ENCODE measurements around the gene UBALD1.

GRCh38 chr16:4602331-4602730 lies 12.4 kb downstream of the UBALD1 start:
- TF ChIP-seq CTCF (conservative IDR thresholded peaks at IDR 0.05 in 1 of 2, IDR thresholded peaks at IDR 0.05 in 1 of 2; ENCODE audit: low read depth in 1 of 2, low read length in 2 of 2) = no peak
- no peak for TF ChIP-seq EZH2 (IDR thresholded peaks at IDR 0.05; ENCODE audit: low read length, missing control alignments)

Measured in fibroblast of lung (primary cell).